ENCODE measurements around the gene TWF1. TPM values are rescaled to one million over a fixed set of nuclear protein-coding genes. Genes with fewer than 3 reads are reported as not detected.

TWF1 gene
- total RNA-seq, 2 donors from 2014 or later = 115 to 149 TPM

DNA sequence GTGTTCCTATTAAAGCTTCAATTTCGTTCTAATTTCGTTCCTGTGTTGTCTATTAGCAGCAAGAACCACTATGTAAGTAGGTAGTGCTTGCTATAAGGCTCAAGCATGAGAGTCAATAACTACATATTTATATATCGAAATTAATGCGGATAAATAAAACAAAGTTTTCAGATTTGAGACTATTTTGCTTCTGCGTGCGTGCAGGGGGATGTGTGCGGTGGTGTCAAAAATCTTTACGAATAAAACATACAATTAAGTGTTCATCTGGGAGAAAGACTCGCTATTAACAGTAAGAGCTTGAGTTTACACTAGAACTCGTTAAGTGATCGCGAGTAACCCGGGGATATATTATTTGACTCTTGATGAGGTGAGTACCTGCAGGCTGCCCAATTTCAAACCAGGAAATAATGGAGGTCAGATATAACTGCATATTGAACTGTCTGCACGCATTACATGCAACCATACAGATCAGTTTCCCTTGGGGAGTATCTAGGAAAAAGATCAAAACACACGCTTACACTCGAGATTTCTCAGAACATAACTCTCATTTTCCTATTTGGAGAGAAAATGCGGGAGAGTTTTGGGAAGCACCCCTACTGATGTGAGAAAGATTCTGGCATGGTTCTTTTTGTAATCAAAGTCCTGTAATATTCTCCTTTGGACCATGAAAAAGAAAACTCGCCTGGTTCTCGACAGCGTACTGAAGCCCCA is 813 bp downstream of the TWF1 start:
- peak overlapping the region; percentile 96 for H3K27ac ChIP-seq
- no peaks in the 10 kb centered on the region for H3K36me3 ChIP-seq
- no peaks in the 10 kb centered on the region for H3K9me3 ChIP-seq
- intact Hi-C loops (cut with DNase I) = no loop called here
- H3K9ac ChIP-seq (ENCODE audit: low read depth in 2 of 2, low read length in 2 of 2) = peak overlapping the region; percentile 63 to 91
- H3K4me1 ChIP-seq = no peaks in the 10 kb centered on the region
- TF ChIP-seq, protein P1, sequence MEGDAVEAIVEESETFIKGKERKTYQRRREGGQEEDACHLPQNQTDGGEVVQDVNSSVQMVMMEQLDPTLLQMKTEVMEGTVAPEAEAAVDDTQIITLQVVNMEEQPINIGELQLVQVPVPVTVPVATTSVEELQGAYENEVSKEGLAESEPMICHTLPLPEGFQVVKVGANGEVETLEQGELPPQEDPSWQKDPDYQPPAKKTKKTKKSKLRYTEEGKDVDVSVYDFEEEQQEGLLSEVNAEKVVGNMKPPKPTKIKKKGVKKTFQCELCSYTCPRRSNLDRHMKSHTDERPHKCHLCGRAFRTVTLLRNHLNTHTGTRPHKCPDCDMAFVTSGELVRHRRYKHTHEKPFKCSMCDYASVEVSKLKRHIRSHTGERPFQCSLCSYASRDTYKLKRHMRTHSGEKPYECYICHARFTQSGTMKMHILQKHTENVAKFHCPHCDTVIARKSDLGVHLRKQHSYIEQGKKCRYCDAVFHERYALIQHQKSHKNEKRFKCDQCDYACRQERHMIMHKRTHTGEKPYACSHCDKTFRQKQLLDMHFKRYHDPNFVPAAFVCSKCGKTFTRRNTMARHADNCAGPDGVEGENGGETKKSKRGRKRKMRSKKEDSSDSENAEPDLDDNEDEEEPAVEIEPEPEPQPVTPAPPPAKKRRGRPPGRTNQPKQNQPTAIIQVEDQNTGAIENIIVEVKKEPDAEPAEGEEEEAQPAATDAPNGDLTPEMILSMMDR (IDR thresholded peaks at IDR 0.05) = no peak
- peak; percentile 22 for DNase-seq
- H3K27me3 ChIP-seq = no peaks in the 10 kb centered on the region
- peak overlapping the region; percentile 91 for H3K4me3 ChIP-seq

DNA sequence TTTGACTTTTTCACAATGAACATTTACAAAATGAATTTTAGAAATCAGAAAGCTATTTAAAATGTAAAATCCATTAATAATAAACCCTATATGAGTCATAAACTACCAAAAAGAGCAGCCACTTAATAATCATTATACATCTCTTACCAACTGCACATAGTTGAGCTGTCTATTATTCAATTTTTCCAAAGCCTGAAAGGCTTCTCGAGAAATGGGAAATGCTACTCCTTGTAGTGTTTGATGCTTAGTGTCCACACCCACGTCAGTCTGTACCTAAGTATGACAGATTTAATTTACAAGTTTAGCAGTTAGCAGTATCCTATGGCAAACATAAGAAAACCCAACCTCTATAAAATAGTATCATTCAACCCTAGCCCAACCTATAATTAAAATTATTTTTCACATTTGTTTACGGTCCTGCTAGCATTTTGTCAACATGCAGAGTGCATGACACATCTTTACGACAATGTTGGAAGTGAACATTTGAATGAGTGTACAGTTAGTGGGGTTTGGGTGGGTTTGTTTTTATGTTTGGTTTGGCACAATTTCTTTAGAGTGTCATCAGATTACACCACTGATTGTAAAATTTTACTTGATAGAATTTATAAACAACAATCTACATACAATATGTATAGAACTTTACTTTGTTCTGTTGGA is 8.4 kb downstream of the TWF1 start:
- Histone ChIP-seq H3K27me3 (no peaks in the 10 kb centered on the region), H3K4me1 (no peaks in the 10 kb centered on the region), H3K9ac (ENCODE audit: low read depth in 2 of 2, low read length in 2 of 2) (no peak overlapping the region), H3K9me3 (no peaks in the 10 kb centered on the region), H3K36me3 (peaks cover 9% of the 10 kb centered on the region), H3K27ac (no peak overlapping the region), H3K4me3 (no peak overlapping the region)
- DNase-seq = no peak
- TF ChIP-seq, protein P1 (IDR thresholded peaks at IDR 0.05) = no peak
- intact Hi-C loops (cut with DNase I) = no loop called here

DNA sequence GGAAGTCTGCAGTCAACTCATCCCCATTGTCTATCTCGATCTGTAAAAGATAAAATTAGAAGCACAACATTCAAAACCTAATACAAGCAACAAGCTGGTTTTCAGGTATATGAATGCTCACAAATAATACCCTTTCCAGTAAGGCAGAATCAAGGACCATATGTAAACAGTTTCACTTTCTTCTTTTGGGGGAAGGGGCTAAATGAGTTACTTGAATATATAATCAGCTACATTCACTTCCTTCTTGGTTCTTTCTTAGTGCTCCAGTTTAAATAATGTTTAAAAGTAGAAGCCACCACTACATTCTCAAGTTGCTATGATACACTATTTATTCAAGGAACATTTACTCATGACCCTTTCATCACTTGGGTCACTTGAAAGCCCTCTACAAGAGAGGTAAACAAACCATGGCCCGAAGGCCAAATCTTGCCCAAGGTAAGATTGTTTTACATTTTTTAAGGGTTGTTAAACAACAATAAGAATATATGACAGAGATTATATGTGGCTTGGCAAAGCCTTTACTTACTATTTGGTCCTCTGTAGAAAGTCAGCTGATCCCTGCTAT is 10.3 kb downstream of the TWF1 start:
- DNase-seq = no peak
- Histone ChIP-seq H3K4me3 (no peak overlapping the region), H3K4me1 (no peaks in the 10 kb centered on the region), H3K36me3 (peaks cover 9% of the 10 kb centered on the region), H3K27ac (no peak overlapping the region), H3K9ac (ENCODE audit: low read depth in 2 of 2, low read length in 2 of 2) (no peak overlapping the region), H3K9me3 (no peaks in the 10 kb centered on the region), H3K27me3 (no peaks in the 10 kb centered on the region)
- TF ChIP-seq, protein P1 (IDR thresholded peaks at IDR 0.05) = no peak
- intact Hi-C loops (cut with DNase I) = no loop called here

DNA sequence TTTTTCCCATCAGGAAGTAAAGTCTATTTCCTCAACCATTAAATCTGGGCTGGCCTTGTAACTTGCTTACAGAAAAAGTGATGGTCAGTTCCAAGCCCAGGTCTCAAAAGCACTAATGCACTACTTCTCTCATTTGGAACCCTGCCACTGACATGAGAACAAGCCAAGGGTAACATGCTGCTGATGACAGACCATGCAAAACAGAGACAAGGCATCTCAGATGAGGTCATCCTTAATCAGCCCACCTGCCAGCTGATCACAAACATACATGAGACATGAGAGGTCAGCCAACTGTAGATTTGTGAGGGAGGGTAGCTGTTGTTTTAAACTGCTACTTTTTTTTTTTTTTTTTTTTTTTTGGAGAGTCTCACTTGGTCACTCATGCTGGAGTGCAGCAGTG is 16.2 kb downstream of the TWF1 start:
- H3K9ac ChIP-seq (ENCODE audit: low read depth in 2 of 2, low read length in 2 of 2) = no peak overlapping the region
- H3K4me1 ChIP-seq = no peaks in the 10 kb centered on the region
- H3K4me3 ChIP-seq = no peak overlapping the region
- DNase-seq = no peak
- no peaks in the 10 kb centered on the region for H3K36me3 ChIP-seq
- H3K27me3 ChIP-seq = no peaks in the 10 kb centered on the region
- H3K27ac ChIP-seq = no peak overlapping the region
- H3K9me3 ChIP-seq = no peaks in the 10 kb centered on the region
- TF ChIP-seq, protein P1 (IDR thresholded peaks at IDR 0.05) = no peak
- intact Hi-C loops (cut with DNase I) = no loop called here

DNA sequence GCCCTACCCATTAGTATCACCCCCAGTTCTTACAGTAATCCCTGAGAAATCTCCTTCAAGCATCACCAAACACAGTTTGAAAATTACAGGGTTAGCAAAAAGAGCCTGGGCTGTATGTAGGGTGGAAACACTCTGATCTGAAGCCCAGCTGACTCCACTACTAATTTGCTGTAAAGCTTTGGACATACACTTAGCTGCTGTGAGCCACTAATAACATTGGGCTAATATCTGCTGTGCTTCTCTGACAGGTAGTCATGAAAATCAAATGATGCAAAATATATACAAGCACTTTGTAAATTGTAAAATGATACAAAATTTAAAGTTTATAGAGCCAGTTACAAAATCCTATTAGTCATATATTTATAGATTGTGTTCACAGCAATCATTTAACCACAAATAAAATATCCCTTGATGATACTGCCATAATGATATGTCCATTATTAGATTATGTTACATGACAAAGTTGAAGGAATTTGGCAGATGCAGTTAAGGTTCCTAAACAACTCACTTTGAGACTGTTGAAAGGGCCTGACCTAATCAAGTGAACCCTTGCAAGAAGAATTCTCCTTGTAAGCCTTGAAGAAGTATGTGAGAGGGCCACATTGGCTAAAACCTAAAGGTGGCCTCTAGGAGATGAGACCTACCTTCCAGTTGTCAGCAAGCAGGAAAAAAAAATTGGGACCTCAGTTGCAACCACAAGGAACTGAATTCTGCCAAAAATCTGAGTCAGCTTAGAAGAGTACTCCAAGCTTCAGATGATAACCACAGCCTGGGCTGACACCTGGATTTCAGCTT is 19.0 kb downstream of the TWF1 start:
- no peak for DNase-seq
- Histone ChIP-seq H3K27ac (no peak overlapping the region), H3K9ac (ENCODE audit: low read depth in 2 of 2, low read length in 2 of 2) (no peak overlapping the region), H3K27me3 (no peaks in the 10 kb centered on the region), H3K4me1 (no peaks in the 10 kb centered on the region), H3K9me3 (no peaks in the 10 kb centered on the region), H3K4me3 (no peak overlapping the region), H3K36me3 (no peaks in the 10 kb centered on the region)
- TF ChIP-seq, protein P1 (IDR thresholded peaks at IDR 0.05) = no peak
- intact Hi-C loops (cut with DNase I) = no loop called here
